IMR-90 (cell line): Measurements from ENCODE around the gene TEX36. TPM values are rescaled to one million over a fixed set of nuclear protein-coding genes. Genes with fewer than 3 reads are reported as not detected.

Experiments used
- ATAC-seq: fragments of 200-7000 bp; cut with Tn5 transposase; 2 replicates; pipeline ENCODE4 v1.9.1; 2020; ENCODE audit warnings: low read depth, mild to moderate bottlenecking, moderate library complexity
- BruUV-seq: library from RNA; stranded (reverse); fragments of 400-500 nt; replicated peaks from 2 replicates; lab custom pipeline; 2021; lab: Mats Ljungman, UMichigan
- CTCF ChIA-PET: fragments of 300-600 bp; formaldehyde crosslinking; extraction: SDS; loops from one replicate; lab custom pipeline; 2021; ENCODE audit warnings: antibody characterized with exemption; lab: Yijun Ruan, JAX
- POLR2A ChIA-PET: fragments of 300-600 bp; sonication (Branson Sonifier 250); formaldehyde crosslinking; loops from one replicate; lab custom pipeline; 2022; ENCODE audit warnings: antibody characterized with exemption; ENCODE audit not compliant: unreplicated experiment; lab: Charles Lee
- DNase-seq: peaks from one replicate; pipeline ENCODE4 v3.0.0; 2013
- H2AFZ ChIP-seq: replicated peaks from 2 replicates; pipeline ENCODE3; 2013; ENCODE audit warnings: low read length, mild to moderate bottlenecking; ENCODE audit not compliant: poor library complexity
- H2AK5ac ChIP-seq: 2 replicates; pipeline ENCODE4 v1.6.1; 2013; ENCODE audit warnings: low read depth, low read length, inconsistent platforms
- H2AK9ac ChIP-seq: replicated peaks from 2 replicates; pipeline ENCODE3; 2013; ENCODE audit warnings: mild to moderate bottlenecking, low read depth, low read length, moderate library complexity; ENCODE audit not compliant: poor library complexity
- H2BK120ac ChIP-seq: 2 replicates; pipeline ENCODE4 v1.6.1; 2013; ENCODE audit warnings: low read depth, low read length, inconsistent platforms
- H2BK15ac ChIP-seq: 3 replicates; pipeline ENCODE4 v1.6.1; 2013; ENCODE audit warnings: low read depth, low read length, inconsistent platforms
- H2BK20ac ChIP-seq: 2 replicates; pipeline ENCODE4 v1.6.1; 2013; ENCODE audit warnings: low read depth, mild to moderate bottlenecking, inconsistent platforms, low read length, moderate library complexity
- H2BK5ac ChIP-seq: 2 replicates; pipeline ENCODE4 v1.6.1; 2013; ENCODE audit warnings: mild to moderate bottlenecking, low read depth, low read length, inconsistent platforms; ENCODE audit not compliant: poor library complexity, severe bottlenecking
- H3K14ac ChIP-seq: replicated peaks from 2 replicates; pipeline ENCODE4 v1.6.1; 2013; ENCODE audit warnings: low read depth, low read length, inconsistent platforms
- H3K18ac ChIP-seq: 2 replicates; pipeline ENCODE4 v1.6.1; 2013; ENCODE audit warnings: low read depth, low read length, control low read depth
- H3K23ac ChIP-seq: 2 replicates; pipeline ENCODE4 v1.6.1; 2013; ENCODE audit warnings: low read depth, low read length, inconsistent platforms
- H3K27ac ChIP-seq: 2 replicates; pipeline ENCODE4 v1.5.1; 2013; ENCODE audit warnings: mild to moderate bottlenecking, control low read depth, low read length; ENCODE audit not compliant: insufficient read depth
- H3K27me3 ChIP-seq: 2 replicates; pipeline ENCODE4 v1.6.1; 2013; ENCODE audit warnings: low read length; ENCODE audit not compliant: control insufficient read depth, insufficient read depth
- H3K36me3 ChIP-seq: 2 replicates; pipeline ENCODE4 v1.6.1; 2013; ENCODE audit warnings: low read length, mixed read lengths; ENCODE audit not compliant: control insufficient read depth, insufficient read depth
- H3K4ac ChIP-seq: 2 replicates; pipeline ENCODE4 v1.6.1; 2013; ENCODE audit warnings: low read depth, low read length, inconsistent platforms
- H3K4me1 ChIP-seq: 2 replicates; pipeline ENCODE4 v1.6.1; 2013; ENCODE audit warnings: low read length, mixed read lengths; ENCODE audit not compliant: control insufficient read depth, insufficient read depth
- H3K4me2 ChIP-seq: 2 replicates; pipeline ENCODE4 v1.6.1; 2013; ENCODE audit warnings: low read depth, mild to moderate bottlenecking, control low read depth, low read length, moderate library complexity
- H3K4me3 ChIP-seq: 2 replicates; pipeline ENCODE4 v1.5.1; 2013; ENCODE audit warnings: low read depth, mild to moderate bottlenecking, control low read depth, low read length, moderate library complexity; ENCODE audit not compliant: insufficient read depth
- H3K56ac ChIP-seq: 2 replicates; pipeline ENCODE4 v1.6.1; 2013; ENCODE audit warnings: low read length, inconsistent platforms; ENCODE audit not compliant: insufficient read depth; ENCODE audit errors: extremely low read depth
- H3K79me1 ChIP-seq, 2 experiments: 2 replicates each; pipeline ENCODE4 v1.6.1; 2013; ENCODE audit warnings: low read length in 2 of 2, inconsistent platforms in 1 of 2, low read depth in 1 of 2
- H3K9ac ChIP-seq: 2 replicates; pipeline ENCODE4 v1.6.1; 2013; ENCODE audit warnings: low read depth, low read length, control low read depth
- H3K9me1 ChIP-seq: 2 replicates; pipeline ENCODE4 v1.6.1; 2013; ENCODE audit warnings: low read length, inconsistent platforms; ENCODE audit not compliant: insufficient read depth
- H3K9me3 ChIP-seq: 2 replicates; pipeline ENCODE4 v1.6.1; 2013; ENCODE audit warnings: low read length; ENCODE audit not compliant: control insufficient read depth, insufficient read depth
- H4K20me1 ChIP-seq: 2 replicates; pipeline ENCODE4 v1.6.1; 2013; ENCODE audit warnings: low read length, inconsistent platforms; ENCODE audit not compliant: insufficient read depth
- H4K5ac ChIP-seq: 2 replicates; pipeline ENCODE4 v1.6.1; 2013; ENCODE audit warnings: mild to moderate bottlenecking, low read depth, low read length, control low read depth
- H4K8ac ChIP-seq, 2 experiments: 2 replicates each; pipeline ENCODE4 v1.6.1; 2013; ENCODE audit warnings: low read depth in 2 of 2, low read length in 2 of 2, control low read depth in 1 of 2, inconsistent platforms in 1 of 2
- H4K91ac ChIP-seq: 2 replicates; pipeline ENCODE4 v1.6.1; 2013; ENCODE audit warnings: low read depth, low read length, inconsistent platforms; ENCODE audit not compliant: insufficient read depth
- CHD1 ChIP-seq: IDR thresholded peaks from 2 replicates; pipeline ENCODE4 v1.6.1; 2012; ENCODE audit warnings: low read depth, low read length, improper control_type of control experiment
- FOS ChIP-seq: fragments of 150-350 bp; IDR thresholded peaks from 2 replicates; pipeline ENCODE4 v1.6.1; 2016; ENCODE audit warnings: low read depth, low read length
- MAFK ChIP-seq: IDR thresholded peaks from 2 replicates; pipeline ENCODE4 v1.6.1; 2012; ENCODE audit warnings: low read depth, low read length, improper control_type of control experiment
- MAZ ChIP-seq: IDR thresholded peaks from 2 replicates; pipeline ENCODE4 v1.6.1; 2012; ENCODE audit warnings: low read depth, mild to moderate bottlenecking, low read length, improper control_type of control experiment, moderate library complexity, borderline replicate concordance
- MXI1 ChIP-seq: IDR thresholded peaks from 2 replicates; pipeline ENCODE4 v1.6.1; 2012; ENCODE audit warnings: low read depth, mild to moderate bottlenecking, low read length, moderate library complexity, borderline replicate concordance
- NFE2L2 ChIP-seq: fragments of 150-350 bp; IDR thresholded peaks from 2 replicates; pipeline ENCODE4 v1.6.1; 2016; ENCODE audit warnings: low read depth, mild to moderate bottlenecking, low read length
- POLR2A ChIP-seq: IDR thresholded peaks from 2 replicates; pipeline ENCODE4 v1.6.1; 2012; ENCODE audit warnings: mild to moderate bottlenecking, low read depth, low read length
- RAD21 ChIP-seq: IDR thresholded peaks from 2 replicates; pipeline ENCODE4 v1.6.1; 2012; ENCODE audit warnings: low read length, improper control_type of control experiment
- WGBS, 2 experiments: methylation state at CpG; one replicate each; pipeline versions ENCODE4 v1.1.5 to v1.1.7; 2013; ENCODE audit warnings: missing lambda C conversion rate in 2 of 2; ENCODE audit not compliant: insufficient read length in 1 of 2; ENCODE audit errors: extremely low coverage in 2 of 2; 5-methylcytosine and 5-hydroxymethylcytosine counted together
- dilution Hi-C: fragments of 300-500 bp; cut with HindIII; formaldehyde crosslinking; loops from one replicate; pipeline ENCODE4 v1.14.3; 2018; ENCODE audit warnings: low sequenced_read_pairs; ENCODE audit not compliant: unreplicated experiment
- in situ Hi-C: fragments of 300-500 bp; cut with MboI; formaldehyde crosslinking; loops from 3 replicates; pipeline ENCODE4 v1.14.3; 2019; ENCODE audit warnings: low sequenced_read_pairs, inconsistent platforms, mixed read lengths
- intact Hi-C: fragments of 100-400 bp; cut with micrococcal nuclease; formaldehyde crosslinking; loops from 2 replicates; pipeline ENCODE4 v1.10.0; 2022
- polyA plus RNA-seq, 3 experiments: library from polyadenylated mRNA; depleted of rRNA; stranded (reverse); fragments of >200 nt; gene quantifications; 2 replicates each; pipeline ENCODE4 v1.2.3, GENCODE V29; 2012; ENCODE audit warnings: low replicate concordance in 1 of 3
- total RNA-seq: library from RNA; depleted of rRNA; stranded (reverse); fragments of >200 nt; gene quantifications from 2 replicates; pipeline ENCODE4 v1.2.3, GENCODE V29; 2012

The TEX36 gene
- total and polyA plus RNA-seq, 2 of the 4 experiments (the other 2 are of a cell fraction), result not detected

DNA sequence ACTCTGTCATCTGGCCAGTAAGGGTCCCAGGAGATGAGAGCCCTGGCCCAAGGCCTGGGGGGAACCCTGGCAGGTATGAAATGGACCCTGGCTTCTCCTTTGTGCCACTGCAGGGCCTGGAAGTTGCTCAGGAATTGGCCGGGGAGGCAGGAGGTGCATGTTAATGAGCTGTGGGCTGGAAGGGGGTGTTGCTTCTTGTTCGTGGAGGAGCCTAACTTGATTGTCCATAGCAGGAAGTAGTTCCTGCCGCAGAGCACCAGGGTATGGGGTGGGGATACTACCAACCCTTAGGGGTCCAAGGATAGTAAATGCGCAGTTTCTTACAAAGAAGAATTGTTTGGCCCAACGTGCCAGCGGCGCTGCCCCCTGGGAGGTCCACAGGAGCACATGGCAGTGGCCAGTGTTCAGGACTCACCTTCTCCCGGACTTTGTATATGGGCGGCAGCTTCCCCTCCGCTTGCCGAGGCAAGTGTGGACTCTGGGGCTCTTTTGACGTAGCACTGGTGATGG lies 21.5 kb downstream of the TEX36 start:
- no peak overlapping the region for H3K27ac ChIP-seq
- no peak for ATAC-seq
- CTCF ChIA-PET, result no interaction called here

More for the DNA sequence above, 21.5 kb downstream of the TEX36 start:
- no peak overlapping the region for H4K5ac ChIP-seq
- no peak overlapping the region for H3K18ac ChIP-seq
- H3K79me1 ChIP-seq, result no peaks in the 10 kb centered on the region
- dilution Hi-C loops, result no loop called here
- no peak overlapping the region for H3K4me2 ChIP-seq
- H2BK15ac ChIP-seq, result no peak overlapping the region
- no peak overlapping the region for H2AK5ac ChIP-seq
- H4K20me1 ChIP-seq, result no peaks in the 10 kb centered on the region
- H3K4me1 ChIP-seq, result no peaks in the 10 kb centered on the region
- H3K27me3 ChIP-seq, result no peaks in the 10 kb centered on the region
- no peak overlapping the region for H3K23ac ChIP-seq
- no peaks in the 10 kb centered on the region for H3K9me1 ChIP-seq
- H3K14ac ChIP-seq, result no peak overlapping the region
- H3K36me3 ChIP-seq, result no peaks in the 10 kb centered on the region
- no peak overlapping the region for H4K8ac ChIP-seq
- 92% methylated on average over 5 of the region's 12 CpGs; no CpG with 5 or more reads in 1 of the 2 experiments for WGBS, 2 experiments
- H3K9me3 ChIP-seq, result no peaks in the 10 kb centered on the region
- no peak overlapping the region for H2AFZ ChIP-seq
- H2BK5ac ChIP-seq, result no peak overlapping the region
- intact Hi-C loops, result no loop called here
- no peak overlapping the region for H3K9ac ChIP-seq
- H2BK120ac ChIP-seq, result no peak overlapping the region
- no peak overlapping the region for H2BK20ac ChIP-seq
- H3K4ac ChIP-seq, result no peak overlapping the region
- H2AK9ac ChIP-seq, result no peak overlapping the region
- no peak overlapping the region for H3K56ac ChIP-seq
- H4K91ac ChIP-seq, result no peak overlapping the region
- no TSS peak for BruUV-seq
- POLR2A ChIA-PET, result no interaction called here
- no peak overlapping the region for H3K4me3 ChIP-seq
- in situ Hi-C loops, result no loop called here
- DNase-seq, result no peak
- TF ChIP-seq MAFK, result no peak
- no peak for TF ChIP-seq FOS
- no peak for TF ChIP-seq CHD1
- no peak for TF ChIP-seq MAZ
- no peak for TF ChIP-seq NFE2L2
- TF ChIP-seq RAD21, result no peak
- TF ChIP-seq POLR2A, result no peak
- TF ChIP-seq MXI1, result no peak
